Thymus (tissue), 11 donors: ENCODE results near the gene SEPTIN8. TPM values are rescaled to one million over a fixed set of nuclear protein-coding genes. Genes with fewer than 3 reads are reported as not detected.

Source experiments
- DNase-seq, 9 donors: peaks; one replicate each; pipeline ENCODE4 v3.0.0-alpha.2; 2013; ENCODE audit warnings: low spot score in 9 of 9, low read depth in 6 of 9, missing footprints in 1 of 9
- H3K27ac ChIP-seq, 2 donors: one replicate each; pipeline ENCODE4 v1.5.1; 2013; ENCODE audit warnings: control low read depth in 1 of 2, low read depth in 1 of 2, low read length in 1 of 2, mild to moderate bottlenecking in 1 of 2, moderate library complexity in 1 of 2
- H3K27me3 ChIP-seq, 2 donors: one replicate each; pipeline ENCODE4 v1.5.1; 2013; ENCODE audit warnings: low read length in 1 of 2; ENCODE audit not compliant: control insufficient read depth in 2 of 2, insufficient read depth in 1 of 2
- H3K36me3 ChIP-seq, 2 donors: one replicate each; pipeline ENCODE4 v1.5.1; 2013; ENCODE audit warnings: low read length in 1 of 2, mild to moderate bottlenecking in 1 of 2, moderate library complexity in 1 of 2; ENCODE audit not compliant: control insufficient read depth in 2 of 2, insufficient read depth in 2 of 2
- H3K4me1 ChIP-seq, 2 donors: one replicate each; pipeline ENCODE4 v1.5.1; 2013; ENCODE audit warnings: low read length in 2 of 2; ENCODE audit not compliant: control insufficient read depth in 2 of 2, insufficient read depth in 2 of 2
- H3K4me3 ChIP-seq, 2 donors: one replicate each; pipeline ENCODE4 v1.5.1; 2013; ENCODE audit warnings: low read length in 2 of 2, control low read depth in 1 of 2, mild to moderate bottlenecking in 1 of 2
- H3K9me3 ChIP-seq, 2 donors: one replicate each; pipeline ENCODE4 v1.5.1; 2013; ENCODE audit warnings: low read length in 1 of 2, mild to moderate bottlenecking in 1 of 2; ENCODE audit not compliant: control insufficient read depth in 2 of 2, insufficient read depth in 1 of 2
- WGBS: extraction: QIAGEN DNeasy Blood & Tissue Kit; methylation state at CpG from one replicate; pipeline ENCODE4 v1.1.7; 2013; 5-methylcytosine and 5-hydroxymethylcytosine counted together
- polyA plus RNA-seq: library from polyadenylated mRNA; stranded (reverse); fragments of 200-250 nt; gene quantifications from one replicate; pipeline ENCODE4 v1.2.3, GENCODE V29; 2013
- total RNA-seq: library from RNA; stranded (reverse); fragments of 120-200 nt; gene quantifications from one replicate; pipeline ENCODE4 v1.2.4, GENCODE V29; 2013
- donor health status: healthy.

Gene SEPTIN8
- total and polyA plus RNA-seq, 2 donors: 13.8 to 17.8 TPM

DNA sequence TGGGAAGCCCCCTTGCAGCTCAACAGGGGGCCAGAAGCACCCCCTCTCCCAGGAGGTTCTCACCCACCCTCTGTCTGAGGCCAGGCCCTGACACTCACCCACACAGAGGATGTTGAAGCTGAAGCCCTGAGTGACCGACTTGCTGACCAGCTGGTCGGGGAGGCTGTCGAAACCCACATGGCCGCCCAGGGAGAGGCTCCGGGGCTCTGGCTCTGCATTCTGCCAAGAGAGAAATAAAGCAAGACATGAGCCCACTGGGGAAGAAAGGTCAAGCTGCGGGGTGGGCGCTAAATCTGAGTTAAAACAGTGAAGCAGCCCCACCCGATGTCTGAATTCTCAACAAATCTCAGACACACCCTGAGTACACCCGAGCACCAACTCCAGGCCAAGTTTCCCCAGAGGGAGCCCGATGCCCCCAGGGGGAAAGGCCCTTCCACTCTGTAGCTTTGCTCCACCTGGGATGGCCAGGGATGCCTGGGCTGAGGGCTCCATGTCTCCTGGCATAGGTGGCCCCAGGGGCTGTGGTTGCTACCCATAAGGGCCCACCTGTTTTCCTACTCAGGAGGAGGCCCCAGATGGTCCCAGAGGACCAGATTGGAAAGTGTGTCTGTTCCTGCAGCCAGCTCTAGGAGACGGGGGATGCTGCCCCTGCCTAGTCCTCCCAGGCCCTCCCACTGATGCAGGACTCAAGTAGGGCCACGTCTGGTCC lies 11.6 kb downstream of the SEPTIN8 start:
- no peak for DNase-seq
- H3K4me1 ChIP-seq: peaks cover 0 to 4% of the 10 kb centered on the region in 2 donors
- H3K9me3 ChIP-seq: no peaks in the 10 kb centered on the region
- peaks cover 3 to 4% of the 10 kb centered on the region in 2 donors for H3K36me3 ChIP-seq
- whole genome bisulfite sequencing: 96% methylated on average over 12 of the region's 12 CpGs
- H3K4me3 ChIP-seq: no peak overlapping the region
- H3K27me3 ChIP-seq: no peaks in the 10 kb centered on the region
- H3K27ac ChIP-seq: no peak overlapping the region

DNA sequence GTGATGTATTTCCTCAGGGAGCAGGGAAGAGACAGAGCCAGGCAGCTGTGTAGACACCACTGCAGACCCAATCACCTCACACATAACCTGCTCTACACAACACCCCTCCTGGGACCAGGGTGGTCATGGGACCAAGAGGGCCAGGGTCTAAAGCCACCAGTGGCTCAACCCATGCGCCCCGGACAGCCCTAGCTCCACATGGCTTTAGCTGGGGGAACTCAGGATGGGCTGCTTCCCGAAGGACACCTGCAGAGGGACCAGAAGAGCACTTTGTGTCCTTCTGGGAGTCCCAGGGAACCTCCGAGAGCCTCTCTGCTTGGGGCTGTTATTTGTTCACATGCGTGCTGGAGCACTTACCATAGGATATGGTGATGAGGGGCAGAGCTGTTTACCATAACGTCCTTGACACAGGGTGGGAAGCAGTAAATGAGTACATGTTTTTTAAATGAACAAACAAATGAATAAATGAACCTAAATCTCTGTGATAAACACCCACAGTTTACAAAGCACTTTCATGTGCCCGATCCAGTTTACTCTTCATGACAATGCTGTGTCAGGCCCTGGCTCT lies 12.3 kb downstream of the SEPTIN8 start:
- H3K4me3 ChIP-seq: no peak overlapping the region
- WGBS: 98% methylated on average over 7 of the region's 7 CpGs
- peaks cover 3 to 4% of the 10 kb centered on the region in 2 donors for H3K36me3 ChIP-seq
- no peaks in the 10 kb centered on the region for H3K9me3 ChIP-seq
- no peak for DNase-seq
- peaks cover 0 to 4% of the 10 kb centered on the region in 2 donors for H3K4me1 ChIP-seq
- no peaks in the 10 kb centered on the region for H3K27me3 ChIP-seq
- H3K27ac ChIP-seq: no peak overlapping the region

DNA sequence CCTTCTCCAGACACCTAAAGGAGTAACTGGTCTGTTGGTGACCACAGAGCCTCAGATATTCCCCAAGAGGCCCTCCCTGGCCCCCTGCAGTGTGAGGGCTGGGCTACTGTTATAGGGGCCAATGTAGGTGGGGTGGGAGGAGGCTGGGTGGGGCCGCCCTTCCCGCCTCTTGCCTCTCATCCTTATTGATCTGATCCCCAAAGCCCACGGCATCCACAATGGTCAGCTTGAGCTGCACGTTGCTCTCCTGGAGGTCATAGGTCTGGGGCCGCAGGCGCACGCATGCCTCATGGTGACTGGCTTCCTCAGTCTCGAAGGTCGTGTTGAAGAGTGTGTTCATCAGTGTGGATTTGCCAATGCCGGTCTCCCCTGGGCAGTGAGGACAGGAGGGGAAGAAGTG lies 13.0 kb downstream of the SEPTIN8 start:
- peaks cover 0 to 4% of the 10 kb centered on the region in 2 donors for H3K4me1 ChIP-seq
- WGBS: 98% methylated on average over 10 of the region's 10 CpGs
- DNase-seq: no peak

DNA sequence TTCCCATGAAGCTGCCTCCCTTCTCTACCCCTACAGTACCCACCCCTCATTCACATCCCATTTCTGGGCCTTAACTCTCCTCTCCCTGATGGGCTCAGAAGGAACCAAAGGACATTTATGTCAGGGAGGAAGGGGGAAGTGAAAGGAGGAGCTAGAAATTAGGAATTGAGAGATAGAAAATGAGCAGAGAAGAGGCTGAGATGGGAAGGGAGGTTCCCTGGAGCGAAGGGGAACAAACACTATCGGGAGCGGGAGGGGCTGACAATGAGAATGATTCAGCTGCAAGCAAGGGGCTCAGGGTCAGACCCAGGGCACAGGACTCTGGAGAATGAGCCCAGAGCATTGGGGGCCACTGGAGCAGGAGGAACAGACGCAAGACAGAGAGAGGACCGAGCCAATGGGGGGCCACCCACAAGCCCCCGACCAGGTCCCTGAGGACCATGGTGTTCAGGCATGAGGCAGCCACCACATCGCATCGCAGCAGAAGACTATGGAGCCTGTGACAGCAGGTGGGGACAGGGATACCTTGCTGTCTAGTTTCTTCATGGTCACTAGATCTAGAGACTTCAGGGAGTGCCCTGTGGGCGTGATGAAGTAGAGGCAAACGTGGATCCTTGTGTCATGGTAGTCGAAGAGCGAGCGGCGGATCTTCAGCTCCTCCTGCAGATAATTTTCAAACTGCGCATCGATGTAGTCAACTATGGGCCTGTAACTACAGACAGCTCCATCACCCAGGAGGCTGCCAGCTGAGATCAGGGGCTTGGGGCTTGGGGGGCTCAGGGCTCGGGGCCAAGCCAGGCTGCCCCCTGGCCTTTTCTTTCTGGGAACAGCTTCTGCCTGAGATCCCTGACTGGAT lies 13.6 kb downstream of the SEPTIN8 start:
- H3K27ac ChIP-seq: no peak overlapping the region
- H3K4me1 ChIP-seq: peaks cover 0 to 4% of the 10 kb centered on the region in 2 donors
- DNase-seq: no peak
- no peak overlapping the region for H3K4me3 ChIP-seq
- no peaks in the 10 kb centered on the region for H3K27me3 ChIP-seq
- peaks cover 3 to 11% of the 10 kb centered on the region in 2 donors for H3K36me3 ChIP-seq
- WGBS: 97% methylated on average over 17 of the region's 17 CpGs
- H3K9me3 ChIP-seq: no peaks in the 10 kb centered on the region

More for the DNA sequence above, 13.0 kb downstream of the SEPTIN8 start:
- Histone ChIP-seq H3K4me3 (no peak overlapping the region), H3K9me3 (no peaks in the 10 kb centered on the region), H3K27ac (no peak overlapping the region), H3K27me3 (no peaks in the 10 kb centered on the region), H3K36me3 (peaks cover 3 to 7% of the 10 kb centered on the region in 2 donors)

GRCh38 chr5:132762246-132763000 lies 14.6 kb downstream of the SEPTIN8 start:
- Histone ChIP-seq H3K27me3 (no peaks in the 10 kb centered on the region), H3K4me1 (no peaks in the 10 kb centered on the region), H3K36me3 (peaks cover 3 to 11% of the 10 kb centered on the region in 2 donors), H3K27ac (no peak overlapping the region), H3K9me3 (no peaks in the 10 kb centered on the region), H3K4me3 (no peak overlapping the region)
- DNase-seq: no peak
- WGBS: 98% methylated on average over 11 of the region's 11 CpGs

DNA sequence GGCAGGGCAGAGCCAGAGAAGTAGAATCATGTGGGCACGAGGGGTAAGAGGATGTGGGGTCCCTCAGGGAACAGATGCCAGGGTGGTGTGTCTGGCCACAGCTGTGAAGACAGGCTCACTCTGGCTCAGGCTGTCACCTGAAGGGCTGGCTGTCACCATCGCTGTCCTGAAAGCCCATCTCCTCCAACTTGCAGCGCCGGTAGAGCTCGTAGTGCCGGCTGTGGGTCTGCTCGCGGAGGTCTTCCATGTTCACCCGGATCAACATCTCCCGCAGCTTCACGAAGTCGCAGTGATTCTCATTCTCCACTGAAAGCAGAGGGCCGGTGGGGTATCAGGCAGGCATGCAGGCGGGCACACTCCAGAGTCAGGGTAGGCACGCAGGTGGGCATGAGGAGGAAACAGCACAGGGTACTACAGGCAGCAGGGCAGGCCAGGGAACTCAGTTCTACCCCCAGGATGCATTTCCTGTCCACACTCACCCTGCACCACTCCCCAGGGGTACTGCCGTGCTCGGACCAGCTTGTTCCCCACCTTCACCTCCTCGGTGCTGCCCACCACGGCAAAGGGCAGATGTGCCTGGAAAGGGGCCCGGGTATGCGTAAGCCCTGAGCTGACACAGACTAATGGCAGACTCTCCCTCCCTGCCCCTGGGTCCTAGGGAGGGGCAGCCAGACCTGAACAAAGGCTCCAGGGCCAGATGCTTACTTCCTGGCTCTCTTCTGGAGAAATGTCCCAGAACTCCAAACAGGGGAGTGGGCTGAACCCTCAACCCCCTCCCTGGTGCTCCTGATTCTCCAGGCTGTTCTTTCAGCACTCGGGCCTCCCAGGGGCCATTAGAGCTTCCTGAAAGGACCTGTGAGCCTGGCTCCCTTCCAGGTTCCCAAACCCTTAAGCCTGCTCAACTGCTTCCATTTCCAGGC lies 15.5 kb downstream of the SEPTIN8 start:
- Histone ChIP-seq H3K36me3 (peaks cover 3 to 11% of the 10 kb centered on the region in 2 donors), H3K27ac (no peak overlapping the region), H3K27me3 (no peaks in the 10 kb centered on the region), H3K4me1 (no peaks in the 10 kb centered on the region), H3K9me3 (no peaks in the 10 kb centered on the region), H3K4me3 (no peak overlapping the region)
- 96% methylated on average over 22 of the region's 22 CpGs for WGBS
- no peak for DNase-seq

DNA sequence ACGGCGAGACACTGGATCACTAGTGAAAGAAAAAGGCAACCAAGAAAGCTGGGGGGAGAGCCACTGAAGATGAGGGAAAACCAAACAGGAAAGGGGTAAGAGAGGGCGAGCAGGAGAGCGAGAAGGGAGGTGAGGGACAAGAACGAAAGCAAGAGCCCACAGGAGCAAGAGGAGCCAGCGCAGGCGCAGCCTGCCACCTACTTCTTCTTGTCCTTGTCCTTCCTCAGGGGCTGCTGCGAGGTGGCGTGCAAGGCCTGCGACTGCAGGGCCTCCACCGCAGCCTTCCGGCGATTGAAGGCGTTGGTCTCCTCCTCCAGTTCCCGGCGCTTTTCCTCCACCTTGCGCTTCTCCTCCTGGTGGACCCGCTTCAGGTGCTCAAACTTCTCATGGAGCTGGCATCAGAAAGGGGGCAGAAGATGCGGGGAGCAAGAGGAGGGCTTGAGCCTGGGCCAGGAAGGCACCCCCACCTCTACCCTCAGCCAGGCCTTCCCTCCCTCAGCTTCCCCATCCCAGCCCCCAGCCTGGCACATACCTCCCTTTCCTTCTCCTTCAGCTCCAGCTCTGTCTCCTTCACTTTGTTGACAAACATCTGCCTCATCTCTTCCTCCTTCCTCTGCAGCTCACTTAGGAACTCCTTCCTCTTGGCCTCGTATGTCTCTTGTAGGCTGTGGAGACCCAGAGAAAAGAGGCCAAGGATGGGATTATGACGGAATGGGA lies 16.3 kb downstream of the SEPTIN8 start:
- Histone ChIP-seq H3K36me3 (peaks cover 3 to 11% of the 10 kb centered on the region in 2 donors), H3K4me1 (no peaks in the 10 kb centered on the region), H3K27ac (no peak overlapping the region), H3K4me3 (no peak overlapping the region), H3K9me3 (no peaks in the 10 kb centered on the region), H3K27me3 (no peaks in the 10 kb centered on the region)
- DNase-seq: no peak
- WGBS: 97% methylated on average over 21 of the region's 21 CpGs

DNA sequence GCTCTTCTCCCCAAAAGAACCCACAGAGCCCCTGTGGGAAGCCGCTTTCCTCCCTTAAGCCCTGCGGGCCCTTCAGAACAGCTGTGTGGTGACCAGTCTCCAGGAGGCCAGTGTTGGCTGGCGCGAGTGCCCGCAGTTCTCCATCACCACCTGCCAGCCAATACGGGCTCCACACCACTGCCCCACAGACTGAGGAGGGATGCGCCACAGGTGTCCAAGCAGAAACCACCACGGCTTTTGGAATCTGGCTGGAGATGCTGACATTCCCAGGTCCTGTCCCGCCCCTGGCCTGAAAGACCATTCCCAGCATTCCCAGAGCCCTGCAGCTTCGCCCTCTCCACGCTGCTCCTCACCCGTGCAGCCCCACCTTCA lies 17.0 kb downstream of the SEPTIN8 start:
- no peak for DNase-seq
- H3K4me1 ChIP-seq: peaks cover 0 to 2% of the 10 kb centered on the region in 2 donors
- 97% methylated on average over 12 of the region's 12 CpGs for WGBS
- H3K27ac ChIP-seq: no peak overlapping the region
- no peaks in the 10 kb centered on the region for H3K27me3 ChIP-seq
- peaks cover 3 to 12% of the 10 kb centered on the region in 2 donors for H3K36me3 ChIP-seq
- H3K4me3 ChIP-seq: no peak overlapping the region
- H3K9me3 ChIP-seq: no peaks in the 10 kb centered on the region
